Uterus (tissue), 2 donors: ENCODE data around the gene RAD51B.

Source experiments
- POLR2A ChIP-seq, 2 donors: fragments of 450-650 bp; IDR thresholded peaks; one replicate each; pipeline ENCODE4 v1.6.1; 2016; ENCODE audit warnings: antibody characterized with exemption in 2 of 2, mild to moderate bottlenecking in 1 of 2, moderate library complexity in 1 of 2
- TF ChIP-seq, protein P1 (sequence below), 4 experiments: fragments of 200-600 bp in 2 of 4; fragments of 450-650 bp in 2 of 4; sonication (generic) in 2 of 4; IDR thresholded peaks; one replicate each; pipeline ENCODE4 v1.5.1; 2016 to 2019; ENCODE audit warnings: antibody characterized with exemption in 4 of 4, mild to moderate bottlenecking in 2 of 4, moderate library complexity in 1 of 4

DNA sequence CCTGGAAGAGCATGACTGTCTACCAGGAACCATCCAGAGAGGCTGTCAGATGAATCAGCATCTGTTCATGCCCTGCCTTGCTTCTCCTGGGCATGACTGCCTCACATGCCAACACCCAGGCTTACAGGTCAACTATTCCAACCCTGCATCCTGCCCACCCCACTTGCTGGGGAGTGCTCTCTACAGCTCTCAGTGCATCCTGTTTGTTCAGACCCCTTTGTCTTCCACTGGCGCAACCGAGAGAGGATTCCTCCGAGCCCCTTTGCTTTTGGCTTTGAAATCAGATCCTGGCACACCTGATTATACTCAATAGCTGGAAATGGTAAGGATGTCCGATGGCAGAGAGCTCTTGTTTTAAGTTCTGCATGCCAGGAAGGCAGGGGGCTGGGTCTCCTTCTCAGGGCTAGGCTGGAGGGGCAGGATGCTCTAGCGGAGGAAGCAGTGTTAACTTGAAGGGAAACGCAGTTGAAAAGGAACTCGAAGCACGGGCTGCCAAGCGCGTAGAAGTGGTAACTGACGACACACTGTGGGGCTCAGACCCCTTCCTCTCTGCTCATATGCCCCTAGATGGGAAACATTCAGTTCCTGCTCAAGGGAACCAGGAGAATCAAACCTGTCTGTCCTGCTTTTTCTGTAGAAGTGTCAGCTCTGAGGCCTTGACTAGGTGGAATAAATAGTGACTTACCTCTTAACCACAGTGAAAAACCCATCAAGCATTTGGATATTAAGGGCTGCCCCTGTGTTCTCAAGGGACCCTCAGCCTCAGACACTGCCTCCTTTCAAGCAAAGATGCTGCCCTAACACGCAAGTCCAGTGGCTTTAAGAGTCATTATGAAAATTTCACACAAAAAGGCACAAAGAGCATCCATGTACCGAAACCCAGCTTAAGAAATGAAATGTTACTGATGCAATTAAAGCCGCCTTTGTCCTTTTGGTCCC, 675.8 kb downstream of the RAD51B start:
- TF ChIP-seq, protein P1, sequence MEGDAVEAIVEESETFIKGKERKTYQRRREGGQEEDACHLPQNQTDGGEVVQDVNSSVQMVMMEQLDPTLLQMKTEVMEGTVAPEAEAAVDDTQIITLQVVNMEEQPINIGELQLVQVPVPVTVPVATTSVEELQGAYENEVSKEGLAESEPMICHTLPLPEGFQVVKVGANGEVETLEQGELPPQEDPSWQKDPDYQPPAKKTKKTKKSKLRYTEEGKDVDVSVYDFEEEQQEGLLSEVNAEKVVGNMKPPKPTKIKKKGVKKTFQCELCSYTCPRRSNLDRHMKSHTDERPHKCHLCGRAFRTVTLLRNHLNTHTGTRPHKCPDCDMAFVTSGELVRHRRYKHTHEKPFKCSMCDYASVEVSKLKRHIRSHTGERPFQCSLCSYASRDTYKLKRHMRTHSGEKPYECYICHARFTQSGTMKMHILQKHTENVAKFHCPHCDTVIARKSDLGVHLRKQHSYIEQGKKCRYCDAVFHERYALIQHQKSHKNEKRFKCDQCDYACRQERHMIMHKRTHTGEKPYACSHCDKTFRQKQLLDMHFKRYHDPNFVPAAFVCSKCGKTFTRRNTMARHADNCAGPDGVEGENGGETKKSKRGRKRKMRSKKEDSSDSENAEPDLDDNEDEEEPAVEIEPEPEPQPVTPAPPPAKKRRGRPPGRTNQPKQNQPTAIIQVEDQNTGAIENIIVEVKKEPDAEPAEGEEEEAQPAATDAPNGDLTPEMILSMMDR (IDR thresholded peaks at IDR 0.05), result no peak
- no peak for TF ChIP-seq POLR2A (IDR thresholded peaks at IDR 0.05)
